SK-N-MC (cell line): ENCODE results near the gene FARS2.

ENCODE experiments used
- DNase-seq: peaks from one replicate; pipeline ENCODE4 v3.0.0-alpha.2; 2011; ENCODE audit warnings: low read depth, low spot score
- H3K27ac ChIP-seq: fragments of 200-600 bp; sonication (generic); 2 replicates; pipeline ENCODE4 v1.5.1; 2016; ENCODE audit warnings: mixed run types
- H3K36me3 ChIP-seq: fragments of 200-600 bp; sonication (generic); 2 replicates; pipeline ENCODE4 v1.6.1; 2017; ENCODE audit warnings: antibody characterized with exemption, low read length, mixed read lengths; ENCODE audit not compliant: insufficient read depth
- H3K4me3 ChIP-seq: fragments of 200-600 bp; sonication (generic); 2 replicates; pipeline ENCODE4 v1.5.1; 2016
- H3K9ac ChIP-seq: fragments of 200-600 bp; sonication (generic); 2 replicates; pipeline ENCODE4 v1.8.0; 2017; ENCODE audit warnings: mixed run types, mixed read lengths; ENCODE audit not compliant: insufficient read length
- H3K9me3 ChIP-seq: fragments of 200-600 bp; sonication (generic); 2 replicates; pipeline ENCODE4 v1.6.1; 2017; ENCODE audit warnings: low read depth, mild to moderate bottlenecking, antibody characterized with exemption, low read length, moderate library complexity, mixed read lengths
- EZH2 ChIP-seq: fragments of 200-600 bp; sonication (generic); IDR thresholded peaks from one replicate; pipeline ENCODE4 v1.6.1; 2017; ENCODE audit warnings: antibody characterized with exemption
- FOXP2 ChIP-seq: optimal IDR thresholded peaks from 2 replicates; pipeline ENCODE3; 2011; ENCODE audit warnings: mild to moderate bottlenecking, moderate library complexity; ENCODE audit not compliant: insufficient read depth; ENCODE audit errors: extremely low read length, control extremely low read depth
- POLR2AphosphoS5 ChIP-seq: IDR thresholded peaks from 2 replicates; pipeline ENCODE4 v1.6.1; 2012; ENCODE audit warnings: mild to moderate bottlenecking, low read depth, low read length, borderline replicate concordance

The FARS2 gene

DNA sequence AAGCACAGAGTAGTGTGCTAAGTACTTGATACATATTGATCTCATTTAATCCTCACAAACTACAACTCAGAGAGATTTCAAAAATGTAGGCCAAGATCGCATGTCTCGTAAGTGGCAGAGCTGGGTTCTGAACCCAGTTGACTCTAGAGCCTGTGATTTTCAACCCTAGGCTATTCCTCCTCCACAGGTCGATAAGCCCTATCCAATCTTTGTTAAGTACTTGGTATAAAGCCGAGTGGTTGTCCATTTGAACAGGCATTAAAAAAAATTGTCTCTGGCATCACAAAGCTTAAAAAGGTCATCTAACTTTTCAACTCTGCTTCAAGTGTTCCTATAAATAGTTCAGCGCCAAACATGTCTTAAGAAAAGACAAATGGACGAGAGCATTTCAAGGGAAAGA is 38.0 kb upstream of the FARS2 start:
- no peaks in the 10 kb centered on the region for H3K9me3 ChIP-seq
- H3K27ac ChIP-seq: no peak overlapping the region
- H3K9ac ChIP-seq: no peak overlapping the region
- no peak overlapping the region for H3K4me3 ChIP-seq
- H3K36me3 ChIP-seq: peaks cover 5% of the 10 kb centered on the region
- TF ChIP-seq EZH2: no peak
- no peak for TF ChIP-seq POLR2AphosphoS5
- TF ChIP-seq FOXP2: no peak
- no peak for DNase-seq

DNA sequence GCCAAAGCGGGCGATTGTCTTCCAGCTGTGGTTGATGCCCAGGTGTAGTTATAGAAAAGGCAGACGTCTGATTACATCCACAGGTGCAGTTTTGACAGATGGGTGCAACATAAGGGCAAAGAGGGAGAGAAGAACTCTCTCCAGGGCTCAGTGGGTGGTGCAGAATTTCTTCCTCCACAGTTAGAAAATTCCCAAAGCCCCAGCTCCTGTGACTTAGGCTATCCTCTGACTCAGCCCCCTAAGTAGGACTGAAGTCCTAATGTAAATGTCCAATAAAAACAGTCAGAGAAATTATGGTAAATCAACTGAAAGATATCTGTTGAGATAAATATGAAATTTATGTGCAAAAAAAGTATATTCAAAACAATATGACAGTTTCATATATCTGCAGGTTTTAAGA is 32.0 kb upstream of the FARS2 start:
- no peaks in the 10 kb centered on the region; the same call in 1 of the 2 replicates for H3K36me3 ChIP-seq
- H3K4me3 ChIP-seq: no peak overlapping the region
- no peak overlapping the region for H3K27ac ChIP-seq
- no peak overlapping the region for H3K9ac ChIP-seq
- TF ChIP-seq FOXP2 (no peak), EZH2 (no peak), POLR2AphosphoS5 (no peak)
- DNase-seq: no peak
- no peaks in the 10 kb centered on the region for H3K9me3 ChIP-seq

GRCh38 chr6:5230081-5230480 is 31.2 kb upstream of the FARS2 start:
- Histone ChIP-seq H3K36me3 (peaks cover 3% of the 10 kb centered on the region), H3K4me3 (no peak overlapping the region), H3K9ac (no peak overlapping the region), H3K9me3 (no peaks in the 10 kb centered on the region), H3K27ac (no peak overlapping the region)
- no peak for DNase-seq
- TF ChIP-seq EZH2 (no peak), FOXP2 (no peak), POLR2AphosphoS5 (no peak)

DNA sequence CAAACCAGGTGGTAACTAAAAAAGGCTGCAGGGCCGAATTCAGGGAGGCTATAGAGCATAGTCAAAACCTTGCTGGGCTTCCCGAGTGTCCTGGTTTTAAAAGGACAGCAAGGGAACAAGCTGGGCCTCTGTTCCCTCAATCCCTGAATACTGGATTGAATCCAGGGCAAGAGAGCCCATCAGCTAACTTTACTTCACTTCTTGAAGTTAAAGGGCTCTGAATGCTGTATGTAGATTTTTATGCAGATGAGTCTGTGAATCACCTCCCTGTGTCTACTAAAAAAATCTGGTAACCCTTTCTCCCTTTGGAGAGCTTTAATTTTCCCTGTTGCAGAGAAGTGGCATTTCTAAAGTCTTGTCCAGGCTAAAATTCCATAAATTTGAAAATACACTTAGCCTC is 30.0 kb upstream of the FARS2 start:
- Histone ChIP-seq H3K9ac (no peak overlapping the region), H3K9me3 (no peaks in the 10 kb centered on the region), H3K27ac (no peak overlapping the region), H3K36me3 (peaks cover 9% of the 10 kb centered on the region), H3K4me3 (no peak overlapping the region)
- no peak for DNase-seq
- TF ChIP-seq EZH2: no peak
- no peak for TF ChIP-seq POLR2AphosphoS5
- no peak for TF ChIP-seq FOXP2

DNA sequence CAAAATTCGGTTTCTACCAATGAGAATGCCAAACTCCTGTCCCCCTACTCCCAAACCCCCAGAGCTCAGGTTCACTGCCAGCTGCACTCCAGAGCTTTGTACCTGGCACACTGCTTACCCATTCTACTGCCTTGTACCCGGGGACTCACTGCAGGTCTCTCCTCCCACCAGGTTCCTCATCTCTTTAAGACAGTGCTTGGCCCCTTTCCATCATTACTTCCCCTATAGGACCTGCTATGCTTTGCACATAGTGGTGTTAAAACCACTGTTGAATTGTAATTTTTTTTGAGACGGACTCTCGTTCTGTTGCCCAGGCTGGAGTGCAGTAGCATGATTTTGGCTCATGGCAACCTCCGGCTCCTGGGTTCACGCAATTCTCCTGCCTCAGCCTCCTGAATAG is 26.4 kb upstream of the FARS2 start:
- Histone ChIP-seq H3K4me3 (no peak overlapping the region), H3K9me3 (no peaks in the 10 kb centered on the region), H3K9ac (no peak overlapping the region), H3K36me3 (peaks cover 9% of the 10 kb centered on the region), H3K27ac (no peak overlapping the region)
- DNase-seq: no peak
- TF ChIP-seq FOXP2 (no peak), POLR2AphosphoS5 (no peak), EZH2 (no peak)

- no peak for TF ChIP-seq EZH2
- TF ChIP-seq POLR2AphosphoS5: no peak
- TF ChIP-seq FOXP2: no peak
- H3K36me3 ChIP-seq: peaks cover 11% of the 10 kb centered on the region
- no peak overlapping the region for H3K27ac ChIP-seq
- H3K9me3 ChIP-seq: no peaks in the 10 kb centered on the region
- no peak overlapping the region for H3K4me3 ChIP-seq
- no peak for DNase-seq
- H3K9ac ChIP-seq: no peak overlapping the region
Measured at GRCh38 chr6:5235830-5236229, 25.5 kb upstream of the FARS2 start.

DNA sequence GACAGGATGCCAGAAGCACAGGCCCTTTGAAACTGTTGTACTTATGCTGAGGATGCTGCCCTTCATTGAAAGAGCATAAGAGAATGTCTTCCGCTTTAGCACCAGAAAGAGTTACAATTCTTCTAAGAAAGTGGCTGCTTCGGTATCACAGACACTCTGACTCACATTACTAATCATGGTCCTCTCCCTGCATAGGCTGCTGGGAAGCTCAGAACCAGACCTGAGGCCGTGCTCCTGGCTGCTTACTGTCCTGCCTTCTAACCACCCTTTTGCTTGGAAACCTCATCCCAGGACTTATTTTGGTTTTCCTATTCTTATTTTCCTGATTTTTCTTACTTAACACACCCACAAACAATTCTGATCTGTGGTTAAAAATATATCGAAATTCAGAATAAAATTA is 23.5 kb upstream of the FARS2 start:
- no peak overlapping the region for H3K27ac ChIP-seq
- TF ChIP-seq POLR2AphosphoS5: no peak
- no peak for TF ChIP-seq FOXP2
- no peak for TF ChIP-seq EZH2
- no peaks in the 10 kb centered on the region for H3K9me3 ChIP-seq
- H3K36me3 ChIP-seq: peaks cover 18% of the 10 kb centered on the region
- H3K9ac ChIP-seq: no peak overlapping the region
- no peak overlapping the region for H3K4me3 ChIP-seq
- no peak for DNase-seq

- no peak overlapping the region for H3K27ac ChIP-seq
- H3K9me3 ChIP-seq: no peaks in the 10 kb centered on the region
- no peak for DNase-seq
- H3K9ac ChIP-seq: no peak overlapping the region
- peaks cover 18% of the 10 kb centered on the region for H3K36me3 ChIP-seq
- no peak for TF ChIP-seq FOXP2
- TF ChIP-seq POLR2AphosphoS5: no peak
- no peak for TF ChIP-seq EZH2
- H3K4me3 ChIP-seq: no peak overlapping the region
Measured at GRCh38 chr6:5238336-5238735, 23.0 kb upstream of the FARS2 start.

DNA sequence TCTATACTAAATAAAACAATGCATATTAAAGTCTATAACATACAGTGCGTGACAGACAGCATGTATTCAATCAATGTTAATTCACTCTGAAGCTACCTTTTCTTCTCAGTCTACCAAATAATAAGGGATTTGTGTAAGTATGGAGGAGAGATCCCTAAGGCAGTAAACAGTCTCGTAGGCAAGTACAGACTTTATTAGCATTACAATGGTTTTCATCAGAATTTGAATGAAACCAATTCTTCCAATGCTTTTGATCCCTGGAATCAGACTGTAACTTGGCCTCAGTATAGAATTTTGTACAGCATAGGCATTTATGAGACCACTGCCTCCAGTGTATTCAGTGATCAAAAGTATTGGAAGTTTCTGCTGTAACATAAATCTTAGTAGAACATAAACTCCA is 20.1 kb upstream of the FARS2 start:
- TF ChIP-seq EZH2 (no peak), POLR2AphosphoS5 (no peak), FOXP2 (no peak)
- H3K27ac ChIP-seq: no peak overlapping the region
- H3K36me3 ChIP-seq: peaks cover 9% of the 10 kb centered on the region
- H3K4me3 ChIP-seq: no peak overlapping the region
- no peak overlapping the region for H3K9ac ChIP-seq
- no peak for DNase-seq
- no peaks in the 10 kb centered on the region for H3K9me3 ChIP-seq

DNA sequence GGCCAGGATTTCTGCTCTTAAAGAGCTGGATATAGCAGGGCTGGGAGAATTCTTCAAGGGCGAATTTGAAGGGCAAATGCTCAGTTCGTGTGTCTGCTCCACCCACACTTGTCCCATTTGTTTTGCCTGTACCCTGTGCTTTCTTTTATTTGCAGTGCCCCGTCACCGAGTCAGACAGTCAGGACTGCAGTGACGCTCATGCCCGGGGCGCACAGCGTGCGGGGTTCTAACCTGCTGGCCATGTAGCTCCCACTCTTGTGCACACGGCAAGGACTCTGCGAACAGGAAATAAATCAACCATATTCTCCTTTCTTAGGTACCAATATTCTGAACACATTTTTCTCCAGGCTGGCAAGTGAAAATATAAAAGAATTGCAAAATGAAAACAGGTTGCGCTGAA is 18.2 kb upstream of the FARS2 start:
- no peak for DNase-seq

More for the DNA sequence above, 18.2 kb upstream of the FARS2 start:
- no peaks in the 10 kb centered on the region for H3K9me3 ChIP-seq
- H3K9ac ChIP-seq: no peak overlapping the region
- H3K27ac ChIP-seq: no peak overlapping the region
- TF ChIP-seq EZH2 (no peak), POLR2AphosphoS5 (no peak), FOXP2 (no peak)
- peaks cover 9% of the 10 kb centered on the region for H3K36me3 ChIP-seq
- H3K4me3 ChIP-seq: no peak overlapping the region
